WTC11 (cell line): ENCODE data around the gene SHC2. TPM values are rescaled to one million over a fixed set of nuclear protein-coding genes. Genes with fewer than 3 reads are reported as not detected.

Experiments
- ATAC-seq: fragments of 200-7000 bp; cut with Tn5 transposase; 2 replicates; pipeline ENCODE4 v1.10.0; 2021; ENCODE audit warnings: mild to moderate bottlenecking, moderate library complexity
- CTCF ChIA-PET: fragments of 300-600 bp; sonication (Branson Sonifier 250); formaldehyde crosslinking; loops from one replicate; lab custom pipeline; 2021; ENCODE audit warnings: antibody characterized with exemption; lab: Charles Lee
- POLR2A ChIA-PET: fragments of 350-600 bp; sonication (Branson Sonifier 250); formaldehyde crosslinking; loops from one replicate; lab custom pipeline; 2021; ENCODE audit warnings: antibody characterized with exemption; lab: Charles Lee
- DNase-seq: peaks from one replicate; pipeline ENCODE4 v3.0.0; 2021; ENCODE audit warnings: low spot score
- H3K27ac Mint-ChIP-seq: 2 replicates; pipeline ENCODE4 v1.8.0; 2021; ENCODE audit warnings: mixed read lengths
- H3K27me3 Mint-ChIP-seq: 2 replicates; pipeline ENCODE4 v1.8.0; 2021; ENCODE audit warnings: low read depth, mild to moderate bottlenecking, moderate library complexity, mixed read lengths
- H3K36me3 Mint-ChIP-seq: 2 replicates; pipeline ENCODE4 v1.8.0; 2021; ENCODE audit warnings: mixed read lengths
- H3K4me1 Mint-ChIP-seq: 2 replicates; pipeline ENCODE4 v1.8.0; 2022; ENCODE audit warnings: mixed read lengths
- H3K4me3 Mint-ChIP-seq: 2 replicates; pipeline ENCODE4 v1.8.0; 2021; ENCODE audit warnings: mild to moderate bottlenecking, moderate library complexity, mixed read lengths
- H3K9me3 Mint-ChIP-seq: 2 replicates; pipeline ENCODE4 v1.8.0; 2021; ENCODE audit warnings: mixed read lengths
- ARID4B ChIP-seq: sonication (generic); formaldehyde crosslinking; IDR thresholded peaks from 2 replicates; pipeline ENCODE4 v1.8.0; 2023; ENCODE audit warnings: missing genetic modification reagents, mild to moderate bottlenecking, borderline replicate concordance
- E2F5 ChIP-seq: sonication (generic); formaldehyde crosslinking; IDR thresholded peaks from 2 replicates; pipeline ENCODE4 v1.8.1; 2022; ENCODE audit warnings: mild to moderate bottlenecking, moderate library complexity, missing genetic modification reagents
- ESRRA ChIP-seq: sonication (generic); formaldehyde crosslinking; IDR thresholded peaks from 2 replicates; pipeline ENCODE4 v1.8.1; 2022; ENCODE audit warnings: mild to moderate bottlenecking, missing genetic modification reagents, borderline replicate concordance
- ETV6 ChIP-seq: sonication (generic); formaldehyde crosslinking; IDR thresholded peaks from 2 replicates; pipeline ENCODE4 v1.8.1; 2022; ENCODE audit warnings: mild to moderate bottlenecking, missing genetic modification reagents
- FOXK1 ChIP-seq: sonication (generic); formaldehyde crosslinking; IDR thresholded peaks from 2 replicates; pipeline ENCODE4 v1.8.0; 2022; ENCODE audit warnings: mild to moderate bottlenecking, moderate library complexity, missing genetic modification reagents
- GABPB1 ChIP-seq: sonication (generic); formaldehyde crosslinking; IDR thresholded peaks from 2 replicates; pipeline ENCODE4 v1.8.1; 2023; ENCODE audit warnings: mild to moderate bottlenecking, missing genetic modification reagents
- GRHL2 ChIP-seq: fragments of 250-450 bp; sonication (Bioruptor Pico); IDR thresholded peaks from 2 replicates; pipeline ENCODE4 v1.8.0; 2022; ENCODE audit warnings: mild to moderate bottlenecking, moderate library complexity; ENCODE audit not compliant: insufficient replicate concordance, severe bottlenecking
- NFYB ChIP-seq: sonication (generic); formaldehyde crosslinking; conservative IDR thresholded peaks from 2 replicates; pipeline ENCODE4 v1.8.0; 2022; ENCODE audit warnings: low read depth, missing genetic modification reagents
- OVOL2 ChIP-seq: fragments of 250-450 bp; sonication (Bioruptor Pico); IDR thresholded peaks from 2 replicates; pipeline ENCODE4 v1.9.0; 2021; ENCODE audit warnings: mild to moderate bottlenecking, borderline replicate concordance
- RELA ChIP-seq: sonication (generic); formaldehyde crosslinking; IDR thresholded peaks from 2 replicates; pipeline ENCODE4 v1.8.1; 2022; ENCODE audit warnings: missing genetic modification reagents, mild to moderate bottlenecking, borderline replicate concordance
- SMAD3 ChIP-seq: sonication (generic); formaldehyde crosslinking; IDR thresholded peaks from 2 replicates; pipeline ENCODE4 v1.8.0; 2022; ENCODE audit warnings: missing genetic modification reagents, mild to moderate bottlenecking, borderline replicate concordance
- SP1 ChIP-seq: sonication (generic); formaldehyde crosslinking; conservative IDR thresholded peaks from 2 replicates; pipeline ENCODE4 v1.8.1; 2022; ENCODE audit warnings: missing genetic modification reagents
- ZBTB43 ChIP-seq: sonication (generic); formaldehyde crosslinking; IDR thresholded peaks from 2 replicates; pipeline ENCODE4 v1.8.1; 2023; ENCODE audit warnings: mild to moderate bottlenecking, missing genetic modification reagents
- ZNF138 ChIP-seq: sonication (generic); formaldehyde crosslinking; conservative IDR thresholded peaks from 2 replicates; pipeline ENCODE4 v1.8.1; 2022; ENCODE audit warnings: mild to moderate bottlenecking, moderate library complexity, missing genetic modification reagents
- ZNF219 ChIP-seq: sonication (generic); formaldehyde crosslinking; IDR thresholded peaks from 2 replicates; pipeline ENCODE4 v1.8.0; 2023; ENCODE audit warnings: missing genetic modification reagents, mild to moderate bottlenecking, borderline replicate concordance
- ZNF263 ChIP-seq: sonication (generic); formaldehyde crosslinking; IDR thresholded peaks from 2 replicates; pipeline ENCODE4 v1.8.1; 2022; ENCODE audit warnings: low read depth, mild to moderate bottlenecking, moderate library complexity, missing genetic modification reagents
- ZNF317 ChIP-seq: sonication (generic); formaldehyde crosslinking; IDR thresholded peaks from 2 replicates; pipeline ENCODE4 v1.8.1; 2023; ENCODE audit warnings: low read depth, mild to moderate bottlenecking, moderate library complexity, missing genetic modification reagents, borderline replicate concordance
- ZNF396 ChIP-seq: fragments of 250-450 bp; sonication (Bioruptor Pico); IDR thresholded peaks from 2 replicates; pipeline ENCODE4 v1.8.0; 2021; ENCODE audit warnings: mild to moderate bottlenecking, moderate library complexity, borderline replicate concordance
- ZNF671 ChIP-seq: fragments of 250-450 bp; sonication (Bioruptor Pico); IDR thresholded peaks from 2 replicates; pipeline ENCODE4 v1.8.0; 2021; ENCODE audit warnings: mild to moderate bottlenecking
- total RNA-seq: library from RNA; stranded (reverse); gene quantifications from 3 replicates; pipeline ENCODE4 v1.2.3, GENCODE V29; 2021
- TF ChIP-seq, protein P1 (sequence below): sonication (generic); formaldehyde crosslinking; IDR thresholded peaks from 2 replicates; pipeline ENCODE4 v1.8.0; 2022; ENCODE audit warnings: mild to moderate bottlenecking, missing genetic modification reagents
- TF ChIP-seq, protein P2 (sequence below): fragments of 200-600 bp; IDR thresholded peaks from 2 replicates; pipeline ENCODE4 v1.8.0; 2022; ENCODE audit warnings: antibody characterized with exemption
- TF ChIP-seq, protein P3 (sequence below): sonication (generic); formaldehyde crosslinking; IDR thresholded peaks from 2 replicates; pipeline ENCODE4 v1.8.1; 2022; ENCODE audit warnings: low read depth, missing genetic modification reagents, borderline replicate concordance

Gene SHC2
- total RNA-seq, 1 experiment from 2014 or later: 8.4 TPM

DNA sequence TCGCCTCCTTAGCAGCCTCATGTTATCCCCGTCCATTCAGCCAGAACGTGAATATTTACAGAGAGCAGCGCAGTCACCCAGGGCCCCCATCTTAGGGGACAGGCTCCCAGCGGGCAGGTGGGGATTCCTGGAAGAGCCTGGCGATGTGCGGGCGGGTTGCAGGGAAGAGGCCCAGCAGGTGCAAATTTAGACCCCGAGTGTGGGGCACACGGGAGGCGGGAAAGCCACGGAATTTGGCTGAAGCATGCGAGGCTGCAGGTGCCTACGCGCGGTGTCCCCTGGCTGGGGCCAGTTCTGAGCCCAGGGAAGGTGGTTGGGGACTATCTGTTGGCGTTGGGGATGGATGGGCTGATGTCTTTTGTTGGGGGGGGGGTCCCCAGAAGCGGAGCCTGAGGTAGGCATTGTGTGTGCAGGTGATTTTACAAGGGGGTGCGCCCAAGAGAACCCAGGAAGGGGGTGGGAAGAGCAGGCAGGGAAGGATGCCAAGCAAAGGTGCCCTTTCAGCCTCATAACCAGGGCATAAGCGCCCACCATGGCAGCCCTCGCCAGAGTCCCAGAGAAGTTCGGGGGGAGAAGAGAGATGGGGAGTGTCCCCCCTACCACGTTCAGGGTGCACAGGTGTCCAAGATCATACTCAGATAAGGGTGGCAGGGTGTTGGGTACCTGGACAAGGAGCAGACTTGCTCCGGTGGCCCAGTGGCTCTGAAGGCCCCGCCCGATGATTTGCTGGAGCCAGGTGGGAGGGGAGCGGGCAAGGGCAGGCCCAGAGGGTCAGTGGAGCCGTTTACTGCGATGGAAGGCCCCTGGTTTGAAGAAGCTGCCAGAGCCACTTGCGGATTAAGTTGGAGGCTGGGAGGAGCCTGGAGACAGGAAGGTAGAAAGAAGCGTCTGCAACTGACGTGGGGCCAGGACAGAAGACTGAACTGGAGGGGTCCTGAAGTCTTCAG, 47.6 kb upstream of the SHC2 start (continued):
- TF ChIP-seq, protein P1, sequence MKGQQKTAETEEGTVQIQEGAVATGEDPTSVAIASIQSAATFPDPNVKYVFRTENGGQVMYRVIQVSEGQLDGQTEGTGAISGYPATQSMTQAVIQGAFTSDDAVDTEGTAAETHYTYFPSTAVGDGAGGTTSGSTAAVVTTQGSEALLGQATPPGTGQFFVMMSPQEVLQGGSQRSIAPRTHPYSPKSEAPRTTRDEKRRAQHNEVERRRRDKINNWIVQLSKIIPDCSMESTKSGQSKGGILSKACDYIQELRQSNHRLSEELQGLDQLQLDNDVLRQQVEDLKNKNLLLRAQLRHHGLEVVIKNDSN (CRISPR knock-in tag): no peak

- peak within 1 kb of the TSS; percentile 100 for H3K27ac Mint-ChIP-seq
- ChIA-PET CTCF (interaction anchor here (0.7 to 2.3 kb wide), 29 partner anchors 8 to 233 kb away, joined by 3 to 57 read pairs (median 7); partner anchors contain the start of genes CDC34, MADCAM1 and SHC2), POLR2A (interaction anchor here (1.0 to 1.3 kb wide), 5 partner anchors 13 to 159 kb away, joined by 3 to 8 read pairs (median 3); partner anchors contain the start of gene CDC34)
- H3K27me3 Mint-ChIP-seq: peaks cover 10% of the 10 kb centered on the region
- peak within 1 kb of the TSS; percentile 93 for H3K4me3 Mint-ChIP-seq
- peaks cover 13% of the 10 kb centered on the region for H3K36me3 Mint-ChIP-seq
- ATAC-seq (peak; percentile 45), DNase-seq (peak; percentile 93)
- H3K4me1 Mint-ChIP-seq: peaks cover 18% of the 10 kb centered on the region
- peaks cover 8% of the 10 kb centered on the region; the same call in 1 of the 2 replicates for H3K9me3 Mint-ChIP-seq
- TF ChIP-seq ARID4B (CRISPR knock-in tag) (peak; percentile 47; the same call in 1 of the 2 replicates), NFYB (CRISPR knock-in tag) (no peak; the same call in 1 of the 2 replicates), GABPB1 (CRISPR knock-in tag) (peak; percentile 80; the same call in 1 of the 2 replicates), FOXK1 (peak; percentile 37; the same call in 1 of the 2 replicates), ZNF263 (CRISPR knock-in tag) (no peak), SMAD3 (CRISPR knock-in tag) (no peak), ZNF138 (no peak), SP1 (CRISPR knock-in tag) (no peak), ZNF317 (no peak), ZNF671 (CRISPR knock-in tag) (no peak), ESRRA (CRISPR knock-in tag) (no peak), GRHL2 (CRISPR knock-in tag) (no peak), ETV6 (CRISPR knock-in tag) (no peak), E2F5 (no peak), RELA (CRISPR knock-in tag) (no peak), ZBTB43 (no peak), ZNF219 (CRISPR knock-in tag) (no peak), ZNF396 (CRISPR knock-in tag) (no peak), OVOL2 (CRISPR knock-in tag) (no peak)
- TF ChIP-seq, protein P2, sequence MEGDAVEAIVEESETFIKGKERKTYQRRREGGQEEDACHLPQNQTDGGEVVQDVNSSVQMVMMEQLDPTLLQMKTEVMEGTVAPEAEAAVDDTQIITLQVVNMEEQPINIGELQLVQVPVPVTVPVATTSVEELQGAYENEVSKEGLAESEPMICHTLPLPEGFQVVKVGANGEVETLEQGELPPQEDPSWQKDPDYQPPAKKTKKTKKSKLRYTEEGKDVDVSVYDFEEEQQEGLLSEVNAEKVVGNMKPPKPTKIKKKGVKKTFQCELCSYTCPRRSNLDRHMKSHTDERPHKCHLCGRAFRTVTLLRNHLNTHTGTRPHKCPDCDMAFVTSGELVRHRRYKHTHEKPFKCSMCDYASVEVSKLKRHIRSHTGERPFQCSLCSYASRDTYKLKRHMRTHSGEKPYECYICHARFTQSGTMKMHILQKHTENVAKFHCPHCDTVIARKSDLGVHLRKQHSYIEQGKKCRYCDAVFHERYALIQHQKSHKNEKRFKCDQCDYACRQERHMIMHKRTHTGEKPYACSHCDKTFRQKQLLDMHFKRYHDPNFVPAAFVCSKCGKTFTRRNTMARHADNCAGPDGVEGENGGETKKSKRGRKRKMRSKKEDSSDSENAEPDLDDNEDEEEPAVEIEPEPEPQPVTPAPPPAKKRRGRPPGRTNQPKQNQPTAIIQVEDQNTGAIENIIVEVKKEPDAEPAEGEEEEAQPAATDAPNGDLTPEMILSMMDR: no peak
- TF ChIP-seq, protein P3, sequence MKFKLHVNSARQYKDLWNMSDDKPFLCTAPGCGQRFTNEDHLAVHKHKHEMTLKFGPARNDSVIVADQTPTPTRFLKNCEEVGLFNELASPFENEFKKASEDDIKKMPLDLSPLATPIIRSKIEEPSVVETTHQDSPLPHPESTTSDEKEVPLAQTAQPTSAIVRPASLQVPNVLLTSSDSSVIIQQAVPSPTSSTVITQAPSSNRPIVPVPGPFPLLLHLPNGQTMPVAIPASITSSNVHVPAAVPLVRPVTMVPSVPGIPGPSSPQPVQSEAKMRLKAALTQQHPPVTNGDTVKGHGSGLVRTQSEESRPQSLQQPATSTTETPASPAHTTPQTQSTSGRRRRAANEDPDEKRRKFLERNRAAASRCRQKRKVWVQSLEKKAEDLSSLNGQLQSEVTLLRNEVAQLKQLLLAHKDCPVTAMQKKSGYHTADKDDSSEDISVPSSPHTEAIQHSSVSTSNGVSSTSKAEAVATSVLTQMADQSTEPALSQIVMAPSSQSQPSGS (CRISPR knock-in tag): no peak
These were observed 46.7 kb upstream of the SHC2 start, which contains the start of gene TPGS1 for GRCh38 chr19:507286-508203. Gene TPGS1, plus strand, starts transcription at chr19:507497. Its CDS starts 10 bp downstream, at chr19:507507.
